ENCODE measurements around the gene NHS. TPM values are rescaled to one million over a fixed set of nuclear protein-coding genes. Genes with fewer than 3 reads are reported as not detected.

Gene NHS
- total and polyA plus RNA-seq, 11 donors, result 0.22 to 3.4 (median 1.1) TPM

DNA sequence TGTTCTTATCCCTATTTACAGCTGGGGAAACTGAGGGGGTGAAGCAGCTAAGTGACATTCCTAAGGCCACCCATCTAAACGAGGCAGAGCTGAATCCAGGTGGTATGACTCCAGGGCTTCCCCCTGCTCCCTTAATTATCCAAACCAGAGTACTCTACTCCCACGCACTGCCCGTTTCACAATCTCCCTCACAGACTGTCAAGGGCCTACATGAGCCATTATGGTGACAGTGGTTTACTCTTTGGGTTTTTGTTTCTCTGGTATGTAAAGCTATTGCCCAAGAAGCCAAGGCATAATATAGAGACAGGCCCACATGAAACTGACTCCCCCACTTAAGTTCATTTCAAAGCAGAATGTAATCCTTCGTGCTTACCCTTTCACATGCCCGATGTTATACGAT, 95.1 kb downstream of the NHS start:
- intact Hi-C loops (cut with DNase I), result no loop called here
- WGBS, 4 donors, result 82 to 93% (median 86%) methylated on average over 6 of the region's 6 CpGs
- H3K4me3 ChIP-seq, result no peak overlapping the region
- TF ChIP-seq POLR2A (IDR thresholded peaks at IDR 0.05), result no peak
- TF ChIP-seq, protein P1, sequence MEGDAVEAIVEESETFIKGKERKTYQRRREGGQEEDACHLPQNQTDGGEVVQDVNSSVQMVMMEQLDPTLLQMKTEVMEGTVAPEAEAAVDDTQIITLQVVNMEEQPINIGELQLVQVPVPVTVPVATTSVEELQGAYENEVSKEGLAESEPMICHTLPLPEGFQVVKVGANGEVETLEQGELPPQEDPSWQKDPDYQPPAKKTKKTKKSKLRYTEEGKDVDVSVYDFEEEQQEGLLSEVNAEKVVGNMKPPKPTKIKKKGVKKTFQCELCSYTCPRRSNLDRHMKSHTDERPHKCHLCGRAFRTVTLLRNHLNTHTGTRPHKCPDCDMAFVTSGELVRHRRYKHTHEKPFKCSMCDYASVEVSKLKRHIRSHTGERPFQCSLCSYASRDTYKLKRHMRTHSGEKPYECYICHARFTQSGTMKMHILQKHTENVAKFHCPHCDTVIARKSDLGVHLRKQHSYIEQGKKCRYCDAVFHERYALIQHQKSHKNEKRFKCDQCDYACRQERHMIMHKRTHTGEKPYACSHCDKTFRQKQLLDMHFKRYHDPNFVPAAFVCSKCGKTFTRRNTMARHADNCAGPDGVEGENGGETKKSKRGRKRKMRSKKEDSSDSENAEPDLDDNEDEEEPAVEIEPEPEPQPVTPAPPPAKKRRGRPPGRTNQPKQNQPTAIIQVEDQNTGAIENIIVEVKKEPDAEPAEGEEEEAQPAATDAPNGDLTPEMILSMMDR (IDR thresholded peaks at IDR 0.05), result no peak
- ATAC-seq, result no peak
- peaks cover 0 to 3% (median 0%) of the 10 kb centered on the region in 12 donors for H3K4me1 ChIP-seq
- H3K27me3 ChIP-seq, result no peaks in the 10 kb centered on the region
- no peaks in the 10 kb centered on the region for H3K36me3 ChIP-seq
- H3K27ac ChIP-seq, result no peak overlapping the region
- DNase-seq, result no peak
- no peaks in the 10 kb centered on the region for H3K9me3 ChIP-seq

DNA sequence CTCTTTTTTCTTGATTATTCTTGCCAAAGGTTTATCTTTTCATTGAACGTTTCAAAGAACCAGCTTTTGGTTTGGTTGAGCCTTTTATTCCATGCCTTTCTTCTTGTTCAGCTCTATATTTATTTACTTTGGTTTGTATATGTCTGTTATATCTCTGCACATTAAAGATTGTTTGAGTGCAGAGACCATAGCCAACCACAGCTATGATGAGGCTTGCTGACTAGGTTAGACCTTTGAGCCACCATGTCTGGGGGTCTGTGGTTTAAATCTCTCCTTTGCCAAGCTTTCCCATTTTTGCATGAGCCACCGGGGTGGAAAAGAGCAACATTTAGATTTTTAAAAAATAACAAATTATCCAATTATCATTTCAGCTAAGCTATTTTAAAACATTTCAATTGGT, 96.1 kb downstream of the NHS start:
- TF ChIP-seq, protein P1 (IDR thresholded peaks at IDR 0.05), result no peak
- TF ChIP-seq POLR2A (IDR thresholded peaks at IDR 0.05), result no peak
- intact Hi-C loops (cut with DNase I), result no loop called here
- H3K27me3 ChIP-seq, result peaks cover 0 to under 1% (median 0%) of the 10 kb centered on the region in 9 donors
- no peaks in the 10 kb centered on the region for H3K36me3 ChIP-seq
- H3K9me3 ChIP-seq, result no peaks in the 10 kb centered on the region
- WGBS, 4 donors, result 63 to 89% (median 76%) methylated on average over 2 of the region's 2 CpGs
- H3K4me1 ChIP-seq, result peaks cover 0 to 9% (median 0%) of the 10 kb centered on the region in 12 donors
- DNase-seq (no peak), ATAC-seq (no peak)
- H3K4me3 ChIP-seq, result no peak overlapping the region
- no peak overlapping the region for H3K27ac ChIP-seq

DNA sequence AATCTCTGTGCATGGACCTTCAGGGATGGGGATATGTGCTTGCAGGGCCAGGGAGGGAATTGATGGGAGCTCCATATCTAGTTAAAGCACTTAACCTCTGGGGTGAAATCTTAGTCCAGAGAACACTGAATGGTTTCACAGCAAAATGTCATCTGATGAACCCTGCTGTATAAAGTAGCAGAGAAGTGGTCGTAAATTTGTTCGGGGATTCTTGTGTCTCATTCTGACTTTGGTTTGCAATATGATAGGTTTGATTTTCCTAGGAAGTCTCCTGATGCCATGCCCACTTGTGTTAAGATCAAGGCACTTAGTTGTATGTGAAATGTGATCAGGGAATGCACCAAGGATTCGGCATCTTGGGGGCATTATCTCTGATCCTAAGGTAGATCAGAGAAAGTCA, 96.9 kb downstream of the NHS start:
- DNase-seq (no peak), ATAC-seq (no peak)
- 82 to 91% (median 86%) methylated on average over 3 of the region's 3 CpGs for WGBS, 4 donors
- Histone ChIP-seq H3K4me3 (no peak overlapping the region), H3K27ac (no peak overlapping the region), H3K36me3 (no peaks in the 10 kb centered on the region), H3K4me1 (peaks cover 0 to 9% (median 0%) of the 10 kb centered on the region in 12 donors), H3K9me3 (no peaks in the 10 kb centered on the region), H3K27me3 (peaks cover 0 to 7% (median 0%) of the 10 kb centered on the region in 9 donors)
- intact Hi-C loops (cut with DNase I), result no loop called here
- TF ChIP-seq POLR2A (IDR thresholded peaks at IDR 0.05), result no peak
- TF ChIP-seq, protein P1 (IDR thresholded peaks at IDR 0.05), result no peak

DNA sequence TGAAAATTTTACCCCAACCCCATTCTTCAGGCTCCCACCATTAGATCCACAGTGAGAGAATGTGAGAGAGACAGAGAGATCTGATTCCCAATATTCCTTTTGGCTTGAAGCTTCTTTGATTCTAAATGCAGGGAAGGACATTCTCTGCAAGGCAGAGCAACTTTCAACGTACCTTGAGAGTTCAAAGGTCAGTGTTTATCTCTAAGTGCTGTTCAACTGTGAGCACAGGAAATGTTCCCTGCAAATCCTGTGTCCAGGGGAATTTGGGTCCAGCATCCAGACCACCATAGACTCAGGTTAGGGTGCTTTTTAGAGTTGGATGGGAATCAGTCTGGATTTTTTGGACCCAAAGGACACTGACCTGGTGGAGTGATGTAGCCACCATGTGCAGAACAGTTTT, 97.4 kb downstream of the NHS start:
- TF ChIP-seq, protein P1 (IDR thresholded peaks at IDR 0.05), result no peak
- no peak for TF ChIP-seq POLR2A (IDR thresholded peaks at IDR 0.05)
- Histone ChIP-seq H3K4me3 (no peak overlapping the region), H3K4me1 (peaks cover 0 to 9% (median 0%) of the 10 kb centered on the region in 12 donors), H3K27me3 (peaks cover 0 to 7% (median 0%) of the 10 kb centered on the region in 9 donors), H3K36me3 (no peaks in the 10 kb centered on the region), H3K9me3 (no peaks in the 10 kb centered on the region), H3K27ac (no peak overlapping the region)
- ATAC-seq (no peak), DNase-seq (no peak)
- intact Hi-C loops (cut with DNase I), result no loop called here
- 6 to 31% (median 24%) methylated on average over 1 of the region's 1 CpG for WGBS, 4 donors
